GM21619 (cell line): Measurements from ENCODE around the gene COL18A1.
"Not testable (repeated sequence)": the region's sequence is repeated elsewhere in the genome, so short reads cannot be mapped to it uniquely, and the experiment has no call there.

Source experiments
- ATAC-seq: cut with Tn5 transposase; IDR thresholded peaks from one replicate; pipeline ENCODE4 v1.9.1; 2021; ENCODE audit not compliant: unreplicated experiment

COL18A1 gene

GRCh38 chr21:45552696-45553391 lies 147.9 kb downstream of the COL18A1 start:
- ATAC-seq = no peak

GRCh38 chr21:45554477-45555175 lies 149.7 kb downstream of the COL18A1 start:
- no peak for ATAC-seq

- no peak for ATAC-seq
Measured at GRCh38 chr21:45555251-45555556, 150.2 kb downstream of the COL18A1 start.

- ATAC-seq = peak; percentile 50
Measured at GRCh38 chr21:45555557-45556301, 150.8 kb downstream of the COL18A1 start.

- ATAC-seq = no peak
Measured at GRCh38 chr21:45556302-45556644, 151.3 kb downstream of the COL18A1 start.

- no peak for ATAC-seq
Measured at GRCh38 chr21:45556645-45557615, 152.0 kb downstream of the COL18A1 start.

GRCh38 chr21:45557616-45558043 lies 152.7 kb downstream of the COL18A1 start:
- ATAC-seq = no peak

- no peak for ATAC-seq
Measured at GRCh38 chr21:45558044-45558721, 153.2 kb downstream of the COL18A1 start.

- ATAC-seq = no peak
Measured at GRCh38 chr21:45559216-45560105, 154.5 kb downstream of the COL18A1 start.

GRCh38 chr21:45560106-45561021 lies 155.4 kb downstream of the COL18A1 start:
- ATAC-seq = no peak

- not testable (repeated sequence) for ATAC-seq
Measured at GRCh38 chr21:45561241-45561640, 156.3 kb downstream of the COL18A1 start.

- ATAC-seq = no peak
Measured at GRCh38 chr21:45562402-45562801, 157.4 kb downstream of the COL18A1 start.

GRCh38 chr21:45562965-45563364 lies 158.0 kb downstream of the COL18A1 start:
- no peak for ATAC-seq
